ENCODE measurements around the gene EPSTI1.

DNA sequence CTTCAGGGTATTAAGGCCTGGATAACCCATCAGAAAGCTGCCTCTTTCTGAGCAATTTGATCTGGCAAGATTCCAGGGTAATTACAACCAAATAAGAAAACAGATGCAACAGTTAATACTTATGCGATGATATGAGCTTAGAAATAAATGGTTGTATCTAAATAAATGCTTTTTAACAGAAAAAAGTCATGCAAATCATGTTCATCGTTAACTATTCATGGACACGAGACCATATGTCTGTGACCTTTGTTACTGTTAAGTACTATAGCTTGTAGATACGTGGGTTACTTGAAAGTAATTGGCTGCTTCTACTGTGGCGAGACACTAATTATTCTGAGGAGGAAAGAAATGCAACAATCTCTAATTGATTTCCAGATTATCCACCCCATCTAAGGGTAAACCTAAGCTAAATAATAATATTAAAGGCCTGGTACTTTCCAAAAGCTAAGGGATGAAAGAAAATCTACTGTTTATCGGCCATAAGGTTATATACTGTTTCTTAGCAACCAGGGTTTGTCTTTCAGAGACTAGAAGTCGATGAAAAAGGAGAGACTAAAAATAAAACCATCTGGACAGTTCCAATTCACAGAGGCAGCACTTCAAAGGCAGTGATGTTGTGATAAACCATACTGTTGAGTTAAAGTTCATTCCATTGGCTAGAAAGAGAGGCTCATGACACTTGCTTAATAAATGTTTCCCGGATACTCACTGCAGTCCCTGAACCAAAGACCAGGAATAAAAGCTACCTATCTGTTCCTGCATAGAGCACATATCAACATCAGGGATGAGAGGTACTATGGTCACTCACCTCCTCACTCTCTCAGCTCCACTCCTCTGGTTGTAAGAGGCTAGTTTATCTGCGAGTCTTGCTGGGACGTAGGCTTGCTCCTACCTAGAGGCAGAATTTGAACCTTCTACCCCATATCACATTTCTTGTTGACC is 1.5 kb downstream of the EPSTI1 start:
- TF ChIP-seq ZNF274 (IDR thresholded peaks at IDR 0.05; ENCODE audit: low read depth, low read length), result no peak
- no peak for TF ChIP-seq SUZ12 (IDR thresholded peaks at IDR 0.05; ENCODE audit: extremely low read depth, insufficient read depth, insufficient read length)

Data from NT2/D1 (cell line).